ENCODE data around the gene NR3C1.

DNA sequence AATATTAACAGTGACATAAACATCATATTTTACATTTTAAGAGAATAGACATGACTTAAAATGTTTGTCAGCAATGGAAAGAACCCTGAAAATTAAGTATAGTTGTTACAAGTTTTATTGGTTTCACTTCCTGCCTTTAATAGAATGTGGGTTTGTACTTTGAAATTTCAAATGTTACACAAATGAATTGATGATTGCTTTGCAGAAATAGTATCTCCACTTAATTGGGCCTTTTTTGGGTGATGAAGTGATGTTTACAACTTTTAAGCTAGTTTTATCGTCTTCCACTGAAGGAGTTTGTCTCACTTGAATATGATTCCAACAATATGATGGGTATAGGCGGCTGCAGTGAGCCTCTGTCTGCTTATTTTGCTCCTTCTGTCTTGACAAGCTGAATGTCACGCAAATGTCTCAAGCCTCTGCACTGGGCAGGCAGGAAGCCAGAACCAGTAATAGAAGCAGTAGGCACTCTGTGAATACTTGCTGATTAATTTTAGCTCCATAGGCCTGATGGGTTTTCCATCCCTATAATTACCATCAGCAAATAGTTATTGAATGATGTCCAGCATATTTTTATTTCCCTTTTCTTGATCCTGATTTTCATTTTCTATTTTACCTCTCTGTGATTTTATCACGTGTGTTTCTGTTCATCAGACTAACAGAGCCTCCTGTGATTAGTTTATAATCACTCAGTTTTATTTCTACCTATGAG lies 10.6 kb upstream of the NR3C1 start:
- TF ChIP-seq POLR2A (IDR thresholded peaks at IDR 0.05), result no peak
- no peak for TF ChIP-seq POLR2AphosphoS5 (IDR thresholded peaks at IDR 0.05; ENCODE audit: insufficient read depth in 1 of 2, low read depth in 1 of 2)
- TF ChIP-seq, protein P1, sequence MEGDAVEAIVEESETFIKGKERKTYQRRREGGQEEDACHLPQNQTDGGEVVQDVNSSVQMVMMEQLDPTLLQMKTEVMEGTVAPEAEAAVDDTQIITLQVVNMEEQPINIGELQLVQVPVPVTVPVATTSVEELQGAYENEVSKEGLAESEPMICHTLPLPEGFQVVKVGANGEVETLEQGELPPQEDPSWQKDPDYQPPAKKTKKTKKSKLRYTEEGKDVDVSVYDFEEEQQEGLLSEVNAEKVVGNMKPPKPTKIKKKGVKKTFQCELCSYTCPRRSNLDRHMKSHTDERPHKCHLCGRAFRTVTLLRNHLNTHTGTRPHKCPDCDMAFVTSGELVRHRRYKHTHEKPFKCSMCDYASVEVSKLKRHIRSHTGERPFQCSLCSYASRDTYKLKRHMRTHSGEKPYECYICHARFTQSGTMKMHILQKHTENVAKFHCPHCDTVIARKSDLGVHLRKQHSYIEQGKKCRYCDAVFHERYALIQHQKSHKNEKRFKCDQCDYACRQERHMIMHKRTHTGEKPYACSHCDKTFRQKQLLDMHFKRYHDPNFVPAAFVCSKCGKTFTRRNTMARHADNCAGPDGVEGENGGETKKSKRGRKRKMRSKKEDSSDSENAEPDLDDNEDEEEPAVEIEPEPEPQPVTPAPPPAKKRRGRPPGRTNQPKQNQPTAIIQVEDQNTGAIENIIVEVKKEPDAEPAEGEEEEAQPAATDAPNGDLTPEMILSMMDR (IDR thresholded peaks at IDR 0.05), result no peak
